ENCODE measurements around the gene COL4A1.

The COL4A1 gene

GRCh38 chr13:110127986-110128511 lies 178.9 kb downstream of the COL4A1 start:
- no peak for TF ChIP-seq POLR2AphosphoS5 (IDR thresholded peaks at IDR 0.05; ENCODE audit: low read depth)
- no peak for TF ChIP-seq REST (IDR thresholded peaks at IDR 0.05; ENCODE audit: insufficient replicate concordance, low read depth)
- TF ChIP-seq SPI1 (IDR thresholded peaks at IDR 0.05; ENCODE audit: borderline replicate concordance, low read depth) = no peak
- no peak for TF ChIP-seq GABPA (IDR thresholded peaks at IDR 0.05; ENCODE audit: low read depth)
- TF ChIP-seq CTCF (IDR thresholded peaks at IDR 0.05; ENCODE audit: insufficient read depth, low read length) = no peak
- H3K4me3 ChIP-seq (replicated peaks; ENCODE audit: insufficient read depth, low read length) = no peak overlapping the region
- DNase-seq (ENCODE audit: low read depth in 1 of 2, low spot score in 1 of 2) = no peak
- no peak overlapping the region for H3K27ac ChIP-seq (replicated peaks)
- H3K27me3 ChIP-seq (ENCODE audit: insufficient read depth, poor library complexity, severe bottlenecking) = no peaks in the 10 kb centered on the region

GRCh38 chr13:110126391-110126961 lies 180.5 kb downstream of the COL4A1 start:
- H3K27ac ChIP-seq (replicated peaks) = no peak overlapping the region
- TF ChIP-seq SPI1 (IDR thresholded peaks at IDR 0.05; ENCODE audit: borderline replicate concordance, low read depth) (no peak), CTCF (IDR thresholded peaks at IDR 0.05; ENCODE audit: insufficient read depth, low read length) (no peak)
- peaks cover 6% of the 10 kb centered on the region for H3K27me3 ChIP-seq (ENCODE audit: insufficient read depth, poor library complexity, severe bottlenecking)
- DNase-seq (ENCODE audit: low read depth in 1 of 2, low spot score in 1 of 2) = no peak
- no peak overlapping the region for H3K4me3 ChIP-seq (replicated peaks; ENCODE audit: insufficient read depth, low read length)

- no peak for DNase-seq (ENCODE audit: low read depth in 1 of 2, low spot score in 1 of 2)
- no peak for TF ChIP-seq REST (IDR thresholded peaks at IDR 0.05; ENCODE audit: insufficient replicate concordance, low read depth)
- TF ChIP-seq SPI1 (IDR thresholded peaks at IDR 0.05; ENCODE audit: borderline replicate concordance, low read depth) = no peak
- TF ChIP-seq POLR2AphosphoS5 (IDR thresholded peaks at IDR 0.05; ENCODE audit: low read depth) = no peak
- no peak for TF ChIP-seq GABPA (IDR thresholded peaks at IDR 0.05; ENCODE audit: low read depth)
- no peak for TF ChIP-seq CTCF (IDR thresholded peaks at IDR 0.05; ENCODE audit: insufficient read depth, low read length)
- Histone ChIP-seq H3K27me3 (ENCODE audit: insufficient read depth, poor library complexity, severe bottlenecking) (peaks cover 6% of the 10 kb centered on the region), H3K4me3 (replicated peaks; ENCODE audit: insufficient read depth, low read length) (no peak overlapping the region), H3K27ac (replicated peaks) (no peak overlapping the region)
Observed at GRCh38 chr13:110125613-110126272, 181.2 kb downstream of the COL4A1 start.
